Hippocampal formation (tissue), 2 donors: Measurements from ENCODE around the gene B4GALT4.
"Not testable (repeated sequence)": the region's sequence is repeated elsewhere in the genome, so short reads cannot be mapped to it uniquely, and the experiment has no call there.

Experiments
- DNase-seq, 2 donors: peaks; one replicate each; lab custom pipeline; 2025; lab: John Stamatoyannopoulos, UW

B4GALT4 gene, protein sequence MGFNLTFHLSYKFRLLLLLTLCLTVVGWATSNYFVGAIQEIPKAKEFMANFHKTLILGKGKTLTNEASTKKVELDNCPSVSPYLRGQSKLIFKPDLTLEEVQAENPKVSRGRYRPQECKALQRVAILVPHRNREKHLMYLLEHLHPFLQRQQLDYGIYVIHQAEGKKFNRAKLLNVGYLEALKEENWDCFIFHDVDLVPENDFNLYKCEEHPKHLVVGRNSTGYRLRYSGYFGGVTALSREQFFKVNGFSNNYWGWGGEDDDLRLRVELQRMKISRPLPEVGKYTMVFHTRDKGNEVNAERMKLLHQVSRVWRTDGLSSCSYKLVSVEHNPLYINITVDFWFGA

DNA sequence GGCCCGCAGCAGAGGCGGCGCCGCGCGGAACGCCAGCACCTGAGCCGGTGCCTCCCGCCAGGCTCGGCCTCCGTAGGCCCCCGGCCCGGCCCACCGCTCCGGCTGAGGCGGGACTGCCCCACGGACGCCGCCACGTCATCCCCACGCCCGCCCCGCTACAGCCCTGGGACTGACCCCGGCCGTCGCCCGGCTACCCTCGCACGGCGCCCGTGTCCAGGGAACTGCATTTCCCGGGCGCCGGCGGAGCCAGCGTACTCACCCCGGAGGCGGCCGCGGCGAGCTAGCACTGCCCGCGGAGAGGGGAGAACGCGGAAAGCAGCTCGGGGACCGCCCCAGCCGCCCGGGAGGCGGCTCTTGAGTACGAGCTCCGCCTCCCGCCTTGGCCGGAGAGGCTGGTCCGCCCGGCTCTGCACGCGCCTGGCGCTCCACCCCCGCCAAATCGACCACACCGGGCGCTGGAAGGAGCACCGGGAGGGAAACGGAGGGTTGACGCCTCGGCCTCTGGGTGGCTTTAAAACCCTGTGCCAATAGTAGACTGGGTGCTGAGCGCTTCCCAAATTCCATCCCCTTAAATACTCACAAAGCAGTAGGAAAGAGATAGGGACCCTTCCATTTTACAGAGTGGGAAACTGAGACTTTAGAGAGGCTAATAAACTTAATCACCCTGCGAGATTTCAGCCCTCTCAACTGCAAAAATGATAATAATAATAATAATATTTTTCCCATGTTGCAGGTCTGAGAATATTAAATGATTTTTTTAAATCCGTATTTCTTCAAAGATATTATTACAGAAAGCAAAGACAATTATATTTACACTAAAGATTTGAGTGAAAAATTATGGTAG is at the start of gene B4GALT4:
B4GALT4 (minus strand) TSS at position 288 of the 844 bp plus-strand sequence. CDS start 10,779 bp downstream, outside the sequence.
- DNase-seq: peak; percentile 82 to 85

DNA sequence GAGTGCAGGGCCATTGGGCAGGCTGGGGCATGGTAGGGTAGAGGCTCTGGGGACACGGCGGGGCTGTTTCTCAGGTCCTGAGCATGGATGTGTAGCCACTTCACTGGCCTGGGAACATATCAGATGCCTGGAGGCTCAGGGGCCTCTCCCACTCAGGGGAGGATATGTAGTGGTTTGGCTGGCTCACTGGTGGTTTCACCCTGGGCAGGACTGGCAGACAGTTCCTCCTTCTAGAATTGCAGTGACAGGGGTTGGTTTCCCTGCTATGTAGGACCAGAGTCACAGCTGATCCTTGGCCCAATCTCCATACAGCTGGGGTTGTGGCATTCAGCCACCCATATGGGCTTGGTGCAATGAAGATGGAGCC is 48.7 kb upstream of the B4GALT4 start:
- no peak for DNase-seq

- DNase-seq: no peak
These were observed 48.2 kb upstream of the B4GALT4 start for GRCh38 chr3:119288669-119289403.

DNA sequence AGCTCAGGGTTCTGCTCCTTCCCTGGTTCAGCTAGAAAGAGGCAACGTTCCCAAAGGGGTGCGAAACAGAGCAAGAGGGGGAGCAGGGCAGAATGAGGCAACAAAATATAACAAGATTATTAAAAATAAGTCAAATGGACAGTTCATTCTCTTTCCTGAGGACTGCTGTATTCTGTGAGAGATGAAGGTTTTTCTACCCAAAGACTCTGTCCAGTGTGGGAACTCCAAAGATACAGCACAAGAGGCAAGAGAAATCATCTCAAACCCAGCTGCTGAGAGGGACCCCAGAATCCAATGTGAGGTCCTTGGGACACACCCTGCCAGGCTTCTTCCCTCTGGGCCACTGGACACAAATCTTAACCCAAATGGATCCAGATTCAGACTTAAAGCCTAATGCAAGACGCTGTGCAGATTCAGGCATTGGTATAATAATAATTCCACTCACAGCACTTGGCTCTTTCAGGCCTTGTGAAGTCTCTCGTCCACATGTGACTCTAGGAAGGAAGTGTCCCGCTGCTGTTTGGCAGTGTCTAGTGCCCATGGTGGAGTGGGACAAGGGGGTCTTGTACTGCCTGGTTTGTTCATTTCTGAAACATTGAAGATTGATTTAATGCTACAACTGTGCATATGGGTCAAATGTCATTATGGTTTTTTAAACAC is 39.0 kb upstream of the B4GALT4 start:
- peak in 1 of 2 donors; percentile 19 for DNase-seq

GRCh38 chr3:119279101-119279554 is 38.5 kb upstream of the B4GALT4 start:
- DNase-seq: peak in 1 of 2 donors; percentile 41

- DNase-seq: no peak
These were observed 36.0 kb upstream of the B4GALT4 start for GRCh38 chr3:119276680-119277079.

DNA sequence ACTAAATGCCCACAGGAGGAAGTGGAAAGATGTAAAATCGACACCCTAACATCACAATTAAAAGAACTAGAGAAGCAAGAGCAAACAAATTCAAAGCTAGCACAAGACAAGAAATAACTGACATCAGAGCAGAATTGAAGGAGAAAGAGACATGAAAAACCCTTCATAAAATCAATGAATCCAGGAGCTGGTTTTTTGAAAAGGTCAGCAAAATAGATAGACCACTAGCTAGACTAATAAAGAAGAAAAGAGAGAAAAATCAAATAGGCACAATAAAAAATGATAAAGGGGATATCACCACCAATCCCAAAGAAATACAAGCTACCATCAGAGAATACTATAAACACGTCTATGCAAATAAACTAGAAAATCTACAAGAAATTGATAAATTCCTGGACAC is 29.5 kb upstream of the B4GALT4 start:
- DNase-seq: not testable (repeated sequence)

DNA sequence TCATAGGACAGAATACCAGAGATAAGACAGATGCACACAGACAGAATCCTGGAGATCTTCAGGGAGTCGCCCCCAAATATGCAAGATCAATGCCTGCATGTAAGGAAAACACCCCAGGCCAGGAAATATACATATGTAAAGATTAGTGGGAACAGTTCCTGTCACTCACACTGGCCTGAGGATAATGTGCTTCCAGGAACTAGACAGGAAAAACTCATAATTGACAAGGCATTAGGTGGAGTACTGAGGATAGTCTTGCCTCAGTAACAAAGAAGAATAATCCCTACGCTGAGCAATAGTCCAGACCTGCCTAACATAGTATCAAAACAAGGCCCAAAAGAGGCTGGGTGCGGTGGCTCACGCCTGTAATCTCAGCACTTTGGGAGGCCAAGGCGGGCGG is 20.4 kb upstream of the B4GALT4 start:
- no peak for DNase-seq

DNA sequence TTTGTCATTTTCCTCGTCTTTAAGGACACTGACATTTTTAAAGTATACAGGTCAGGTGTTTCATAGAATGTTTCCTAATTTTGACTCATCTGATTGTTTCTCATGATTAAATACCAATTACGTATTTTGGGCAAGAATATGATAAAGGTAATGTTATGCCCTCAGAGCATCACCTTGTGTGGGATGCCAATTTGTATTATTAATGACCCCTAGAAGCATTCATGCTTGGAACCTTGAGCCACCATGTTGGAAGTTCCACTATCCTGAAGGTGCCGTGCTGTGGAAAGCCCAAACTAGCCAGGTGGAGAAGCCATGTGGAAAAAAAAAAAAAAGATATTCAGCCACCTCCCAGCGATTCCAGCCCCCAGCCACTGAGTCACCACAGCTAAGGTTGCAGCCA is 19.1 kb upstream of the B4GALT4 start:
- no peak for DNase-seq

DNA sequence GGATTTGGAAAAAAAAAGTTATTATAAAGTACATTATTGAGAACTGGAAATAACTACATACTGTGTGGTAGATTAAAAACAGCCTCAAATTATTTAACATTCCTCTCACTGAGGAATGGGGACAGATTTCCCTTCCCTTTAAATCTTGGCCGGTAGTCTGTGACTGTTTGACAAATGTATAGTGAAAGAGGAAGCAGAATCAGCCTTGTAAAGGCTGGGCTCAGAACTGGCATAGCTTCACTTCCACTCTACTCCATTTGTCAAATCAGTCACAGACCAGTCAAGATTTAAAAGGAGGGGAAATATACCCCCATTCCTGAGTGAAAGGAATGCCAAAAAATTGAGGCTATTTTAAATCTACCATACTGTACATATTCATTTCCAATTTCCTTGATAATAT is 18.2 kb upstream of the B4GALT4 start:
- DNase-seq: peak in 1 of 2 donors; percentile 34

GRCh38 chr3:119257654-119258410 is 17.2 kb upstream of the B4GALT4 start:
- DNase-seq: no peak

DNA sequence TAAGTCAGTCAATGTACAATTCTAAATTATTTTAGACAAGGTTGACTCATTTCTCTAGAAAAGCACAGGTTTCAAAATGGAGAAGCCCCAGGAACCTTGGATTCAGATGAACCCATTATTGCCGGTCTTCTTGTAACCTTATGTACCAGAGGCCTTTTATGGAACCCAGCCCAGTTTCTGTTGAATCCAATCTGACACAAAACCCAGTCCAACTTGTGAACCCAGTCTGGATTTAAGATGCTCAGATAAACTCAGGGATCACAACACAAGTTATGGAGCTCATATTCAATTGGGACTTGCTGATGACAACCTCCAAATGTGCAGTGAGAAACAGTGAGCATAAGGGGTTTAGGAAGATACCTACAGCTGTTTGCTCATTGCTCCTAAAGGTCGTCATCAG is 16.4 kb upstream of the B4GALT4 start:
- DNase-seq: no peak

DNA sequence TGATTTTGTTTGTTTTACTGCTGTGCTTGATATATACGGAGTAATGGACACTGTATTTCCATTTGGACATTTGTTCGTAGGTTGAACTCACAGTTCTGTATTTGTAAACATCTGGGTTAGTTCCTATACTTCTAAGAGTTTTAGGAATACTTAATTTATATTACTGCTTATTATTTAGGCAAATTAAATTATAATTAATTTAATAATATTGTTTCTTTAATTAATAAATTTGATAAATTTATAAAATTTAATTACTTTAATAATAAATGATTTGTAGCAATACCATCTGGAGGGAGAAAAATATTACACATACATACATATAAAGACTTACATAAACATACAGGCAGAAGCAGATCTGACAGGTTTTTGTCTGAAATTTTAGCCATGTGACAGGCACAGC is 14.5 kb upstream of the B4GALT4 start:
- no peak for DNase-seq

DNA sequence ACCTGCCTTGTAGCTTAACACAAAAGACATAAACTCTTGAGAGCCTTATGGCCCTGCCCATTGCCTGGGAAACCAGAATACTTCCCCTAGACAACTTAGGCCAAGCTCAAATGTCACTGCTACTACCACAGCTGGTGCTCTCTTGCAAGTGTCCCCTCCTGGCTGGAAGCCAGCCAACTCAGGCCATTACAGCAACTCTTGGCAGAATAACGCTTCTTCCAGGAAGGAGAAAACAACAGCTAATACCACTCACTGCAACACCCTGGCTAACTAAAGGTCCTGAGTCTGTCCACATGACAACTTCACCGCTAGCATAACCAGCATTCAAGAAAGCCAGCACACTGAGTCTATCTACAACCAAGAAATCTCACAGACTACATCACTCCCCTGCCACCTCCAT is 5.1 kb upstream of the B4GALT4 start:
- DNase-seq: no peak

GRCh38 chr3:119243712-119244111 is 3.0 kb upstream of the B4GALT4 start:
- DNase-seq: no peak

DNA sequence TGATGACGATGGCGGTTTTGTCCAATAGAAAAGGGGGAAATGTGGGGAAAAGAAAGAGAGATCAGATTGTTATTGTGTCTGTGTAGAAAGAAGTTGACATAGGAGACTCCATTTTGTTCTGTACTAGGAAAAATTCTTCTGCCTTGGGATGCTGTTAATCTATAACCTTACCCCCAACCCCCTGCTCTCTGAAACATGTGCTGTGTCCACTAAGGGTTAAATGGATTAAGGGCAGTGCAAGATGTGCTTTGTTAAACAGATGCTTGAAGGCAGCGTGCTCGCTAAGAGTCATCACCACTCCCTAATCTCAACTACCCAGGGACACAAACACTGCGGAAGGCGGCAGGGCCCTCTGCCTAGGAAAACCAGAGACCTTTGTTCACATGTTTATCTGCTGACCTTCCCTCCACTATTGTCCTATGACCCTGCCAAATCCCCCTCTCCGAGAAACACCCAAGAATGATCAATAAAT is 2.4 kb upstream of the B4GALT4 start:
- not testable (repeated sequence) for DNase-seq

- DNase-seq: not testable (repeated sequence)
These were observed 1.8 kb upstream of the B4GALT4 start for GRCh38 chr3:119242387-119243057.

DNA sequence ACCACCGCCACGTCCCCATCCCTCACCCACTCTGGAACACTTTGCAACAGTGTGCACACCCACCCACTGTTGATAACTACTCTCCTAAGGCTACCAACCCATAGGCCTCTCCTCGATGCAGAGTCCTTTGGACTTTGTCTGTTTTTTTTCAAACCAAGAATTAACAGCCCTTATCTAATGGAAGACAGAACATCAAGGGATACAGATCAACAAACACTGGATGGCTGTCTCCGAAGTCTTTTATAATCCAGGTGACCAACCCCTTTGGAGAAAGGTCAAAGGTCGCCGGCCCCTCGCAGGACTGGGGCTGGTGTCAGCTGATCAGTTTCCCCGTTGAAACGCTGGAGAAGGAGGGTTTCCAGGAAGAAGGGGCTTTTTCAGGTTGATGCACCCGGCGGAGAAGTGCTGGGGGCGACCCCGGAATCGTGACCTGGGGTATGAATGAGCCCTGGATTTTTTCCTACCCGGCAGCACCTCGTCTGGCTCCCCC is 532 bp downstream of the B4GALT4 start:
- peak in 1 of 2 donors; percentile 10 for DNase-seq

DNA sequence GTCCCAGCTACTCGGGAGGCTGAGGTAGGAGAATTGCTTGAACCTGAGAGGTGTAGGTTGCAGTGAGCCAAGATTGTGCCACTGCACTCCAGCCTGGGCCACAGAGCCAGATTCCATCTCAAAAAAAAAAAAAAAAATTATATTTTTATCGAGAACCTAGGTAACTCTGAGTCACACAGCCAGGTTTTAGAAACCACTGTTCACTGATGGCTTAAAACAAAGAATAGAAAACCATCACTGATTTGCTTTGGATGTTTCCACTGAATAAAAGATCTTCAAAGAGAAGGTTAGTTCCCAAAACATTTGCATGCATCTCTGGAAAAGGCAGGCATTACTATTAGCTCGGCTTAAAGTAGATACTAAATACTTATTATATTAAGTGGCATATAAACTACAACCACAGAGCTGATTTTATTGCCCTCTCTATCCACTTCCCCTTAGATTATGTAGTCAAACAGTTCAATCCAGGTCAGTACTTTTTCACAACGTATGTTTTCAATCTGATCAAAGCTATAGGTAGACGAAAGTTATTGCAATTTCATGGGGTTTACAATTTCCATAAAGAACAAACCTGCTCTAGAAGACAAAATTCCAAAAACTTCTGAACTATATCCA is 1.4 kb downstream of the B4GALT4 start:
- DNase-seq: no peak

DNA sequence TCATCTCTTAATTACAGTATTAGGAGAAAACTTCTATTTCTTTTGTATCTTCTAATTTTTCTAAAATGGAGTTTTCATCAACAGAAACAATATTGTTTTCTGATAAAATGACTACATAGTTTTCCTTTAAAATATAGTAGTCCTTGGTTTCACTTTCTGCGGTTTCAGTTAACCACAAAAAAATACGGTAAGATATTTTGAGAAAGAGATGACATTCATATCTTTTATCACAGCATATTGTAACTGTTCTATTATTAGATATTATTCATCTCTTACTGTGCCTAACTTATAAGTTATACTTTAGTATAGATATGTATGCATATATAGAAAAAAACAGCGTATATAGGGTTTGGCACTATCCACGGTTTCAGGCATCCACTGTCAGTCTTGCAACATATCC is 2.3 kb downstream of the B4GALT4 start:
- no peak for DNase-seq
